Liver (tissue), 3 donors: ENCODE results near the gene UMAD1.

Experiments
- FOXA1 ChIP-seq: IDR thresholded peaks from 2 replicates; pipeline ENCODE4 v1.6.1; 2016; ENCODE audit warnings: antibody characterized with exemption
- JUND ChIP-seq, 2 donors: IDR thresholded peaks; 2 replicates each; pipeline ENCODE4 v1.6.1; 2016; ENCODE audit warnings: antibody characterized with exemption in 2 of 2
- TAF1 ChIP-seq: conservative IDR thresholded peaks from 2 replicates; pipeline ENCODE4 v1.6.1; 2016; ENCODE audit warnings: antibody characterized with exemption, mild to moderate bottlenecking
- TF ChIP-seq, protein P1 (sequence below): fragments of 150-350 bp; IDR thresholded peaks from 2 replicates; pipeline ENCODE4 v1.5.1; 2017; ENCODE audit warnings: improper control_type of control experiment, low read depth, low read length; ENCODE audit not compliant: missing input control
- TF ChIP-seq, protein P2 (sequence below): IDR thresholded peaks from 2 replicates; pipeline ENCODE4 v1.6.1; 2016; ENCODE audit warnings: antibody characterized with exemption, mild to moderate bottlenecking
- donor health status: healthy.
- donor health status: healthy.

DNA sequence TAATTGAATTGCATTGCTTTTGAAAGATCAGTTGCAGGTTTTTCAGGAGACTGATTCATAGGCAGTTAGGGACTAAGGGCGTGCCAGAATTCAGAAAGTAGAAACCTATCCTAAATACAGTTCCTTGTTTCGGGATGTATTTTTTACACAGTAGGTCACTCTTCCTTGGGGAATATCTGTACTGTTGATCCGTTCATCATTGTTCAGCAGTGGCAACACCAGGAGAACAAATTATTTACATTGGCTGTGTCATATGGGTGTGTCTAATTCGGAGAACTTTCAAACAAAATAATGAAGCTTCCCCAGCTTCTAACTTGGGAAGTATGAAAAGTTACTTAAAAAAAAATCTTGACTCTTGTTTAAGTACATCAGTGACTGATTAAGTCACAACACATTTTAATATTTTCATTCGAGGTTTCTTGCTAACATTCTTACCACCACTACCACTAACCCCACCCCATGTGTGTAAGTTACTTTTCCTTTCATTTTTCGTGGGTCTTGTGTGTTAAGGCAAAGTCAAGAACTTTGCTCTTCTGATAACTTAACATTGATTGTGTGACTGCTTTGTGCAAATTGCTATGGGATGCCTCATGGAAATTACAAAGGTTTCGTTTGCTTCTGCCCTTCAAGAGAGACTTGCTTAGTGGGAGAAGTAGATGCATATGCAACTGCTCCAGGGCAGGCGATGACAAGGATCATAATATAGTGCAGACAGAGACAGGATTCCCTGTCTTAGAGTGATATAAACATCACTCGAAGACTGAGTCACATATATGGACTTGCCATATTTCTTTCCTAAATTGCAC is 121.6 kb downstream of the UMAD1 start:
- TF ChIP-seq, protein P1, sequence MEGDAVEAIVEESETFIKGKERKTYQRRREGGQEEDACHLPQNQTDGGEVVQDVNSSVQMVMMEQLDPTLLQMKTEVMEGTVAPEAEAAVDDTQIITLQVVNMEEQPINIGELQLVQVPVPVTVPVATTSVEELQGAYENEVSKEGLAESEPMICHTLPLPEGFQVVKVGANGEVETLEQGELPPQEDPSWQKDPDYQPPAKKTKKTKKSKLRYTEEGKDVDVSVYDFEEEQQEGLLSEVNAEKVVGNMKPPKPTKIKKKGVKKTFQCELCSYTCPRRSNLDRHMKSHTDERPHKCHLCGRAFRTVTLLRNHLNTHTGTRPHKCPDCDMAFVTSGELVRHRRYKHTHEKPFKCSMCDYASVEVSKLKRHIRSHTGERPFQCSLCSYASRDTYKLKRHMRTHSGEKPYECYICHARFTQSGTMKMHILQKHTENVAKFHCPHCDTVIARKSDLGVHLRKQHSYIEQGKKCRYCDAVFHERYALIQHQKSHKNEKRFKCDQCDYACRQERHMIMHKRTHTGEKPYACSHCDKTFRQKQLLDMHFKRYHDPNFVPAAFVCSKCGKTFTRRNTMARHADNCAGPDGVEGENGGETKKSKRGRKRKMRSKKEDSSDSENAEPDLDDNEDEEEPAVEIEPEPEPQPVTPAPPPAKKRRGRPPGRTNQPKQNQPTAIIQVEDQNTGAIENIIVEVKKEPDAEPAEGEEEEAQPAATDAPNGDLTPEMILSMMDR: no peak
- TF ChIP-seq, protein P2, sequence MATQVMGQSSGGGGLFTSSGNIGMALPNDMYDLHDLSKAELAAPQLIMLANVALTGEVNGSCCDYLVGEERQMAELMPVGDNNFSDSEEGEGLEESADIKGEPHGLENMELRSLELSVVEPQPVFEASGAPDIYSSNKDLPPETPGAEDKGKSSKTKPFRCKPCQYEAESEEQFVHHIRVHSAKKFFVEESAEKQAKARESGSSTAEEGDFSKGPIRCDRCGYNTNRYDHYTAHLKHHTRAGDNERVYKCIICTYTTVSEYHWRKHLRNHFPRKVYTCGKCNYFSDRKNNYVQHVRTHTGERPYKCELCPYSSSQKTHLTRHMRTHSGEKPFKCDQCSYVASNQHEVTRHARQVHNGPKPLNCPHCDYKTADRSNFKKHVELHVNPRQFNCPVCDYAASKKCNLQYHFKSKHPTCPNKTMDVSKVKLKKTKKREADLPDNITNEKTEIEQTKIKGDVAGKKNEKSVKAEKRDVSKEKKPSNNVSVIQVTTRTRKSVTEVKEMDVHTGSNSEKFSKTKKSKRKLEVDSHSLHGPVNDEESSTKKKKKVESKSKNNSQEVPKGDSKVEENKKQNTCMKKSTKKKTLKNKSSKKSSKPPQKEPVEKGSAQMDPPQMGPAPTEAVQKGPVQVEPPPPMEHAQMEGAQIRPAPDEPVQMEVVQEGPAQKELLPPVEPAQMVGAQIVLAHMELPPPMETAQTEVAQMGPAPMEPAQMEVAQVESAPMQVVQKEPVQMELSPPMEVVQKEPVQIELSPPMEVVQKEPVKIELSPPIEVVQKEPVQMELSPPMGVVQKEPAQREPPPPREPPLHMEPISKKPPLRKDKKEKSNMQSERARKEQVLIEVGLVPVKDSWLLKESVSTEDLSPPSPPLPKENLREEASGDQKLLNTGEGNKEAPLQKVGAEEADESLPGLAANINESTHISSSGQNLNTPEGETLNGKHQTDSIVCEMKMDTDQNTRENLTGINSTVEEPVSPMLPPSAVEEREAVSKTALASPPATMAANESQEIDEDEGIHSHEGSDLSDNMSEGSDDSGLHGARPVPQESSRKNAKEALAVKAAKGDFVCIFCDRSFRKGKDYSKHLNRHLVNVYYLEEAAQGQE: no peak
- TF ChIP-seq TAF1: no peak
- TF ChIP-seq JUND (IDR thresholded peaks at IDR 0.05): no peak
- TF ChIP-seq FOXA1: no peak
